IMR-90 (cell line): ENCODE measurements around the gene CCDC184. TPM values are rescaled to one million over a fixed set of nuclear protein-coding genes. Genes with fewer than 3 reads are reported as not detected.

Experiments
- ATAC-seq: fragments of 200-7000 bp; cut with Tn5 transposase; 2 replicates; pipeline ENCODE4 v1.9.1; 2020; ENCODE audit warnings: low read depth, mild to moderate bottlenecking, moderate library complexity
- BruUV-seq: library from RNA; stranded (reverse); fragments of 400-500 nt; replicated peaks from 2 replicates; lab custom pipeline; 2021; lab: Mats Ljungman, UMichigan
- CTCF ChIA-PET: fragments of 300-600 bp; formaldehyde crosslinking; extraction: SDS; loops from one replicate; lab custom pipeline; 2021; ENCODE audit warnings: antibody characterized with exemption; lab: Yijun Ruan, JAX
- POLR2A ChIA-PET: fragments of 300-600 bp; sonication (Branson Sonifier 250); formaldehyde crosslinking; loops from one replicate; lab custom pipeline; 2022; ENCODE audit warnings: antibody characterized with exemption; ENCODE audit not compliant: unreplicated experiment; lab: Charles Lee
- DNase-seq: peaks from one replicate; pipeline ENCODE4 v3.0.0; 2013
- H2AFZ ChIP-seq: replicated peaks from 2 replicates; pipeline ENCODE3; 2013; ENCODE audit warnings: low read length, mild to moderate bottlenecking; ENCODE audit not compliant: poor library complexity
- H2AK5ac ChIP-seq: 2 replicates; pipeline ENCODE4 v1.6.1; 2013; ENCODE audit warnings: low read depth, low read length, inconsistent platforms
- H2AK9ac ChIP-seq: replicated peaks from 2 replicates; pipeline ENCODE3; 2013; ENCODE audit warnings: mild to moderate bottlenecking, low read depth, low read length, moderate library complexity; ENCODE audit not compliant: poor library complexity
- H2BK120ac ChIP-seq: 2 replicates; pipeline ENCODE4 v1.6.1; 2013; ENCODE audit warnings: low read depth, low read length, inconsistent platforms
- H2BK15ac ChIP-seq: 3 replicates; pipeline ENCODE4 v1.6.1; 2013; ENCODE audit warnings: low read depth, low read length, inconsistent platforms
- H2BK20ac ChIP-seq: 2 replicates; pipeline ENCODE4 v1.6.1; 2013; ENCODE audit warnings: low read depth, mild to moderate bottlenecking, inconsistent platforms, low read length, moderate library complexity
- H2BK5ac ChIP-seq: 2 replicates; pipeline ENCODE4 v1.6.1; 2013; ENCODE audit warnings: mild to moderate bottlenecking, low read depth, low read length, inconsistent platforms; ENCODE audit not compliant: poor library complexity, severe bottlenecking
- H3K14ac ChIP-seq: replicated peaks from 2 replicates; pipeline ENCODE4 v1.6.1; 2013; ENCODE audit warnings: low read depth, low read length, inconsistent platforms
- H3K18ac ChIP-seq: 2 replicates; pipeline ENCODE4 v1.6.1; 2013; ENCODE audit warnings: low read depth, low read length, control low read depth
- H3K23ac ChIP-seq: 2 replicates; pipeline ENCODE4 v1.6.1; 2013; ENCODE audit warnings: low read depth, low read length, inconsistent platforms
- H3K27ac ChIP-seq: 2 replicates; pipeline ENCODE4 v1.5.1; 2013; ENCODE audit warnings: mild to moderate bottlenecking, control low read depth, low read length; ENCODE audit not compliant: insufficient read depth
- H3K27me3 ChIP-seq: 2 replicates; pipeline ENCODE4 v1.6.1; 2013; ENCODE audit warnings: low read length; ENCODE audit not compliant: control insufficient read depth, insufficient read depth
- H3K36me3 ChIP-seq: 2 replicates; pipeline ENCODE4 v1.6.1; 2013; ENCODE audit warnings: low read length, mixed read lengths; ENCODE audit not compliant: control insufficient read depth, insufficient read depth
- H3K4ac ChIP-seq: 2 replicates; pipeline ENCODE4 v1.6.1; 2013; ENCODE audit warnings: low read depth, low read length, inconsistent platforms
- H3K4me1 ChIP-seq: 2 replicates; pipeline ENCODE4 v1.6.1; 2013; ENCODE audit warnings: low read length, mixed read lengths; ENCODE audit not compliant: control insufficient read depth, insufficient read depth
- H3K4me2 ChIP-seq: 2 replicates; pipeline ENCODE4 v1.6.1; 2013; ENCODE audit warnings: low read depth, mild to moderate bottlenecking, control low read depth, low read length, moderate library complexity
- H3K4me3 ChIP-seq: 2 replicates; pipeline ENCODE4 v1.5.1; 2013; ENCODE audit warnings: low read depth, mild to moderate bottlenecking, control low read depth, low read length, moderate library complexity; ENCODE audit not compliant: insufficient read depth
- H3K56ac ChIP-seq: 2 replicates; pipeline ENCODE4 v1.6.1; 2013; ENCODE audit warnings: low read length, inconsistent platforms; ENCODE audit not compliant: insufficient read depth; ENCODE audit errors: extremely low read depth
- H3K79me1 ChIP-seq, 2 experiments: 2 replicates each; pipeline ENCODE4 v1.6.1; 2013; ENCODE audit warnings: low read length in 2 of 2, inconsistent platforms in 1 of 2, low read depth in 1 of 2
- H3K9ac ChIP-seq: 2 replicates; pipeline ENCODE4 v1.6.1; 2013; ENCODE audit warnings: low read depth, low read length, control low read depth
- H3K9me1 ChIP-seq: 2 replicates; pipeline ENCODE4 v1.6.1; 2013; ENCODE audit warnings: low read length, inconsistent platforms; ENCODE audit not compliant: insufficient read depth
- H3K9me3 ChIP-seq: 2 replicates; pipeline ENCODE4 v1.6.1; 2013; ENCODE audit warnings: low read length; ENCODE audit not compliant: control insufficient read depth, insufficient read depth
- H4K20me1 ChIP-seq: 2 replicates; pipeline ENCODE4 v1.6.1; 2013; ENCODE audit warnings: low read length, inconsistent platforms; ENCODE audit not compliant: insufficient read depth
- H4K5ac ChIP-seq: 2 replicates; pipeline ENCODE4 v1.6.1; 2013; ENCODE audit warnings: mild to moderate bottlenecking, low read depth, low read length, control low read depth
- H4K8ac ChIP-seq, 2 experiments: 2 replicates each; pipeline ENCODE4 v1.6.1; 2013; ENCODE audit warnings: low read depth in 2 of 2, low read length in 2 of 2, control low read depth in 1 of 2, inconsistent platforms in 1 of 2
- H4K91ac ChIP-seq: 2 replicates; pipeline ENCODE4 v1.6.1; 2013; ENCODE audit warnings: low read depth, low read length, inconsistent platforms; ENCODE audit not compliant: insufficient read depth
- CEBPB ChIP-seq: IDR thresholded peaks from 2 replicates; pipeline ENCODE4 v1.6.1; 2012; ENCODE audit warnings: low read depth, low read length, improper control_type of control experiment
- MAZ ChIP-seq: IDR thresholded peaks from 2 replicates; pipeline ENCODE4 v1.6.1; 2012; ENCODE audit warnings: low read depth, mild to moderate bottlenecking, low read length, improper control_type of control experiment, moderate library complexity, borderline replicate concordance
- POLR2A ChIP-seq: IDR thresholded peaks from 2 replicates; pipeline ENCODE4 v1.6.1; 2012; ENCODE audit warnings: mild to moderate bottlenecking, low read depth, low read length
- WGBS, 2 experiments: methylation state at CpG; one replicate each; pipeline versions ENCODE4 v1.1.5 to v1.1.7; 2013; ENCODE audit warnings: missing lambda C conversion rate in 2 of 2; ENCODE audit not compliant: insufficient read length in 1 of 2; ENCODE audit errors: extremely low coverage in 2 of 2; 5-methylcytosine and 5-hydroxymethylcytosine counted together
- dilution Hi-C: fragments of 300-500 bp; cut with HindIII; formaldehyde crosslinking; loops from one replicate; pipeline ENCODE4 v1.14.3; 2018; ENCODE audit warnings: low sequenced_read_pairs; ENCODE audit not compliant: unreplicated experiment
- in situ Hi-C: fragments of 300-500 bp; cut with MboI; formaldehyde crosslinking; loops from 3 replicates; pipeline ENCODE4 v1.14.3; 2019; ENCODE audit warnings: low sequenced_read_pairs, inconsistent platforms, mixed read lengths
- intact Hi-C: fragments of 100-400 bp; cut with micrococcal nuclease; formaldehyde crosslinking; loops from 2 replicates; pipeline ENCODE4 v1.10.0; 2022
- polyA plus RNA-seq, 3 experiments: library from polyadenylated mRNA; depleted of rRNA; stranded (reverse); fragments of >200 nt; gene quantifications; 2 replicates each; pipeline ENCODE4 v1.2.3, GENCODE V29; 2012; ENCODE audit warnings: low replicate concordance in 1 of 3
- total RNA-seq: library from RNA; depleted of rRNA; stranded (reverse); fragments of >200 nt; gene quantifications from 2 replicates; pipeline ENCODE4 v1.2.3, GENCODE V29; 2012

CCDC184 gene
- total and polyA plus RNA-seq, 2 of the 4 experiments (the other 2 are of a cell fraction): 0.18 to 0.22 TPM

DNA sequence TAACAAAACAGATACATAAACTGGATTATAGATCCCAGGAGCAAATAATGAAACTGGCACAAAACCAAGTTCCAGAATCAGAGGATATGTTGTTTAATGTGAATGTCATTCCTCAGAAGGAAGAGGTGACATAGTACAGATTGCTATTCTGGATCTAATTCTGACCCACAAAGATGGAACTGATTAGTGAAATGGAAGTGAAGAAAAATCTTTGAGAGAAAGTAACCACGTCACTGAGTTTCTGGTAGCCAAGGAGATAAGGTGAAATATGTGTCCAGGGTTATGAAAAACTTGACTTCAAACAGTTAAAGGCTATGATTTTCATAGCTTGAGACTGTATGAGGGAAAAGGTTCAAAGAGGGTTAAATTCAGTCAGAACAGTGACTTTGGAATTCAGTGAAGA, 11.4 kb downstream of the CCDC184 start:
- no peak overlapping the region for H2BK15ac ChIP-seq
- ATAC-seq (no peak), DNase-seq (no peak)
- ChIA-PET CTCF (interaction anchor here (0.6 kb wide), 1 partner anchor 423 kb away, joined by 3 read pairs; no protein-coding TSS in a partner anchor), POLR2A (no interaction called here)
- H3K9ac ChIP-seq: no peak overlapping the region
- intact Hi-C loops: loop anchor here (5.0 kb wide), 2 partner anchors 158 to 618 kb away; partner anchors contain the start of gene ZNF641
- peaks cover 5% of the 10 kb centered on the region; the same call in 1 of the 2 replicates for H3K4me1 ChIP-seq
- H3K9me1 ChIP-seq: peaks cover 3% of the 10 kb centered on the region; the same call in 1 of the 2 replicates
- H3K36me3 ChIP-seq: no peaks in the 10 kb centered on the region
- H2BK120ac ChIP-seq: no peak overlapping the region
- no peak overlapping the region for H3K56ac ChIP-seq
- no peak overlapping the region for H3K27ac ChIP-seq
- TF ChIP-seq MAZ (no peak), POLR2A (no peak), CEBPB (no peak)
- H3K14ac ChIP-seq: no peak overlapping the region
- peaks cover 0 to 8% of the 10 kb centered on the region in 2 experiments; a peak in 2 of 4 replicates for H3K79me1 ChIP-seq
- H4K91ac ChIP-seq: no peak overlapping the region
- H2AFZ ChIP-seq: no peak overlapping the region
- no peak overlapping the region for H4K8ac ChIP-seq
- WGBS, 2 experiments: no CpG with 5 or more reads among the region's 1 CpG
- in situ Hi-C loops: no loop called here
- H3K27me3 ChIP-seq: peaks cover 15% of the 10 kb centered on the region
- H2BK20ac ChIP-seq: no peak overlapping the region
- H2AK9ac ChIP-seq: no peak overlapping the region
- no peak overlapping the region for H3K23ac ChIP-seq
- no peaks in the 10 kb centered on the region for H4K20me1 ChIP-seq
- H2AK5ac ChIP-seq: no peak overlapping the region
- no peak overlapping the region for H4K5ac ChIP-seq
- no peak overlapping the region for H3K4ac ChIP-seq
- no peak overlapping the region for H3K18ac ChIP-seq
- no peak overlapping the region for H3K4me3 ChIP-seq
- BruUV-seq: no TSS peak
- no peaks in the 10 kb centered on the region for H3K9me3 ChIP-seq
- no peak overlapping the region for H3K4me2 ChIP-seq
- H2BK5ac ChIP-seq: no peak overlapping the region
- dilution Hi-C loops: no loop called here
